T-cell (primary cell): ENCODE measurements around the gene ZNF417. TPM values are rescaled to one million over a fixed set of nuclear protein-coding genes. Genes with fewer than 3 reads are reported as not detected.

Experiments
- total RNA-seq, 35 experiments: library from RNA in 6 of 35; stranded (reverse) in 6 of 35; fragments of 120-200 nt in 1 of 35; gene quantifications; one replicate each; pipeline versions ENCODE4 v1.2.1 to v1.2.4 and lab custom pipeline; 2013 to 2026

Gene ZNF417
- total RNA-seq, 5 donors from 2014 or later (not counting 1 experiment from before 2014, with no cell fraction given), result 23.6 to 39.7 (median 36.6) TPM

Other genes with a start within 250 kb of the ZNF417 start
- not detected for gene ZSCAN4, start 247.7 kb downstream of the ZNF417 start, total RNA-seq
- 10 to 100 TPM; 10.4 to 18.6 (median 17.2) TPM for gene ZNF551, start 234.6 kb downstream of the ZNF417 start, total RNA-seq
- 10 to 100 TPM in 2 of 5 donors, 1 to 10 TPM in 3; 6.3 to 16.2 (median 7.7) TPM for gene ZNF154, start 207.4 kb downstream of the ZNF417 start, total RNA-seq
- 10 to 100 TPM; 15.2 to 32.8 (median 30.4) TPM for gene ZNF671, start 189.0 kb downstream of the ZNF417 start, total RNA-seq
- 10 to 100 TPM; 14.3 to 36.5 (median 26.9) TPM for gene ZNF776, start 169.8 kb downstream of the ZNF417 start, total RNA-seq
- 10 to 100 TPM; 34.0 to 46.9 (median 40.1) TPM for gene ZNF586, start 146.9 kb downstream of the ZNF417 start, total RNA-seq
- 10 to 100 TPM; 12.7 to 18.9 (median 16.2) TPM for gene ZNF552, start 101.7 kb downstream of the ZNF417 start, total RNA-seq
- gene ZNF587B, start 86.3 kb downstream of the ZNF417 start, total RNA-seq, result 10 to 100 TPM; 16.5 to 27.7 (median 22.8) TPM
- 10 to 100 TPM; 56.6 to 60.5 (median 56.8) TPM for gene ZNF587, start 66.7 kb downstream of the ZNF417 start, total RNA-seq
- 10 to 100 TPM; 22.1 to 38.8 (median 36.2) TPM for gene ZNF814, start 27.6 kb downstream of the ZNF417 start, total RNA-seq
- 1 to 10 TPM; 2.3 to 9.0 (median 6.3) TPM for gene ZNF418, start 18.8 kb upstream of the ZNF417 start, total RNA-seq
- gene ZNF256, start 31.1 kb upstream of the ZNF417 start, total RNA-seq, result 10 to 100 TPM in 4 of 5 donors, 1 to 10 TPM in 1; 9.7 to 13.6 (median 12.0) TPM
- 1 to 10 TPM in 2 of 5 donors, under 1 TPM in 3; 0.66 to 1.2 (median 0.93) TPM for gene C19orf18, start 57.9 kb upstream of the ZNF417 start, total RNA-seq
- 10 to 100 TPM in 4 of 5 donors, 1 to 10 TPM in 1; 8.2 to 40.5 (median 26.4) TPM for gene ZNF606, start 86.2 kb upstream of the ZNF417 start, total RNA-seq
- not detected for gene ZSCAN1, start 117.4 kb upstream of the ZNF417 start, total RNA-seq
- 1 to 10 TPM; 1.2 to 2.8 (median 2.1) TPM for gene ZNF135, start 142.7 kb upstream of the ZNF417 start, total RNA-seq
- 10 to 100 TPM; 45.3 to 62.6 (median 52.4) TPM for gene ZSCAN18, start 181.6 kb upstream of the ZNF417 start, total RNA-seq
- 10 to 100 TPM; 11.5 to 14.9 (median 14.1) TPM for gene ZNF329, start 234.2 kb upstream of the ZNF417 start, total RNA-seq